Measurements from ENCODE around the gene TTC8.
A peak's percentile ranks its signal among the peaks of the same experiment; 100 is the strongest.
"Not testable (repeated sequence)": the region's sequence is repeated elsewhere in the genome, so short reads cannot be mapped to it uniquely, and the experiment has no call there.

The TTC8 gene

DNA sequence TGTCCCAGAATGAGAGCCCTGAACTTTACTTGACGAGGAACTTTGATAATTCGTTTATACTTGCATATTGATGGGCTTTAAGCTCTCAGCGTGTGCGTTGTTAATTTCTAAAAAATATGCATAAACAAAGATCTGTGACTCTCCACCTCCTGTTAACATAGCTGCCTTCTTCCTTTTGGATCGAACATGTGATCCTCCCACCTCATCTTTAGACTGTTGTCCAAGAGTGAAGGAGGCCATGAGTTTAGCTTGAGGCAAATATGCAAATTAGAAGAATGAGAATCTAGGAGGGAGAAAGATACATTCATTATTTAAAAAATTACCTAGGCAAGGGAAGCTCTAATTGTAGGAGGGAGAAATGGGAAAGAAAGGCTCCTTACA, 617 bp downstream of the TTC8 start:
- peak; percentile 40 for DNase-seq (ENCODE audit: low spot score)

GRCh38 chr14:88825503-88825902, 1.1 kb downstream of the TTC8 start:
- no peak for DNase-seq (ENCODE audit: low spot score)

DNA sequence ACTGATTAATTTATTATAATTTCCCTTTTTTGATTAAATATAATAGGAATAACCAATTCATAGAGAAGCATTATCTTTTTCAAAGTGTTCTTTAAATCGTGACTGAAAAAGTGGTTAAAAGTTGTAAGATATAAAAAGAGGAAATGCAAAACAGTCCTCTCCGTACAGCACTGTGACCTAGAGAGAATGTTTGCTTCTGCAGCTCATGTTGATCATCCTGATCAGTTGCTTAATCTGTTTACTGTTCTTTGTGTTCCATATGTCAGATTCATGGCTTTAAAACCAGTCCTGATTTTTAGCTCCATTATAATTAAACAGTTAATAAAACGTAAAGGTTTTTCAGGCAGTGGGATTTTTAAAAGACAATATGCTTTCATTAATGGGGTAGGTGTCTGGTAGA, 4.7 kb downstream of the TTC8 start:
- DNase-seq (ENCODE audit: low spot score): no peak

- DNase-seq (ENCODE audit: low spot score): no peak
Observed at GRCh38 chr14:88829685-88830302, 5.3 kb downstream of the TTC8 start.

GRCh38 chr14:88831284-88831683, 6.8 kb downstream of the TTC8 start:
- DNase-seq (ENCODE audit: low spot score): no peak

DNA sequence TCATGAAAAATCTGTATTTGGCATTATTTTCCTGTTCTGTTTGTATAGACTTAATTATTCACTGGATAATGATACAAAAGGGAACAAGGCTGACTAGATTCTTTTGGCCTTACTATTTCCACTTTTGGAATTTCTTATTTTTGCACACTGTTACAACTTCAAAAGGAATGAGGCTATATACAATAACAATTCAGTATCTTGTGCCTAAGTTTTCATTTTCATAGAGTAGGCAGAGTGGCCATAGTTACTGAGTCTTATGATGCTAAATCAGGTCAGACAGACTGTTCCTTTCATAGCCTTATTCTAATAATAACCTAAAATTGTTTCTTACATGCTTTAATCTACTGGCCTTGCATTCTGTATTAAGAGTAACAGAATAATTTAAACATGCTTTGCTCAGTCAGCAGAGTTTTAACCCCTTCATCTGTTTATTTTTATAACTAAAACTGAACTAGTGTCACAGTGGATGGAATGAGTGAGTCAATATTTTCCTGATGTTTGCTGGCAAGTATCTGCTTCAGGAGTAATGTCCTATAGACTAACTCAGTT, 10.5 kb downstream of the TTC8 start:
- DNase-seq (ENCODE audit: low spot score): peak; percentile 68

- no peak for DNase-seq (ENCODE audit: low spot score)
Observed at GRCh38 chr14:88835661-88836060, 11.2 kb downstream of the TTC8 start.

DNA sequence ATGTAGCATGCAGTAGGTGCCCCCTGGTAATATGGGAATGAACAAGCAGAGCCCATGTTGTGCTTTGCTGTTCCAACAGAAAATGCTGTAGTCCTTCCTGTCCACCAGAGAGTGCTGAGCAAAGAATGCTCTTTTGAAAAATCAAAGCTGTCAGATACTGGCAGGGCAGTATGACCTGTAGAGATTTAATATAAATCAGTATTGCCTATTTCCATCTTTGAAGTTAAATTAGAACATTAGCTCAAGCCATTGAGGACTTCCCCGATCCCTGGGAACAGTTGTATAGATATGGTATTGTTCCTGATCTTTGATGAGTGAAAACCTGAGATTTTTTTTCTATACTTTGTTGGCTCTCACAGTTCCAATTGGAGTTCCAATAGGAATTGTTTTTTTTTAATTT, 13.0 kb downstream of the TTC8 start:
- DNase-seq (ENCODE audit: low spot score): no peak

DNA sequence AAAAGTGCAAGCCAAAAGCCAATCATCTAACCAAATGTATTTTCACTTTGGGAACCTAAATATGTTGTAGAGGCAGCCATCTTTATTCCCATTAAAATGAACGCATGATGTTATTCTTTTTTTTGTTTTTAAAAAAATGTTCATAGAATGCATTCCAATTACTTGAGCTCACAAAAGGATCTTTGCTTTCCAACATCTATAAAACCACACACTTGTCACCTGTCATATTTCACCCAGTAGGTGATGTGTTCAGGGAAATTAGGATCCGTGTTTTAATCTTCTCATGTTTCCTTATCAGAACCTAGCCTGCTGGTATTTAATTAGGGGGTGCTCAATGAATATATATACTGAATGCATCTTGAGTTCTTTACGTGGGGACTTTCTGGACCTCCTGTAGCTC, 13.6 kb downstream of the TTC8 start:
- DNase-seq (ENCODE audit: low spot score): no peak

GRCh38 chr14:88840926-88841325, 16.5 kb downstream of the TTC8 start:
- no peak for DNase-seq (ENCODE audit: low spot score)

GRCh38 chr14:88841741-88842140, 17.3 kb downstream of the TTC8 start:
- no peak for DNase-seq (ENCODE audit: low spot score)

GRCh38 chr14:88842414-88842813, 18.0 kb downstream of the TTC8 start:
- DNase-seq (ENCODE audit: low spot score): no peak

DNA sequence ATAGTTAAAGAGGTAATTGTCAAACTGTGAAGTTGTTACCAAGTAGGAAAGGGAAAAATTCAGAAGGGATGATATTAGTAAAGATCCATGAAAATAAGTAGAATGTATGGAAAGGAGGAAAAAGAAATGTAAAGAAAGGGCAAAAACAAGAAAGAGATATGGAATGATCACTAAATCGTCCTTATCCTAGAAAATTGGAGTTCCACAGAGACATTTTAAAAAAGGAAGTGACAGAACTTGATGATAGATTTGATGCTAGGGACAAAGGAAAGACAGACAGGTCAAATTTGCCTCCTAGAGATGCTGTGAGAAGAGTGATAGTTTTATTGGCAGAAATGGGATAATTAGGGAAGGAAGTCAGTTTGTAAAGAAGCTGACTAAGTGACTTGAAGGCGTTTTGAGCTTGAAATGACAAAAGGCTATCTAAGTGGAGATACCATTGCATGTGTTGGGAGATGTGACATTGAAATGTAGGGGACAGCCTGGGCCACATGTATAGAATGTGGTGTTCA, 20.6 kb downstream of the TTC8 start:
- no peak for DNase-seq (ENCODE audit: low spot score)

DNA sequence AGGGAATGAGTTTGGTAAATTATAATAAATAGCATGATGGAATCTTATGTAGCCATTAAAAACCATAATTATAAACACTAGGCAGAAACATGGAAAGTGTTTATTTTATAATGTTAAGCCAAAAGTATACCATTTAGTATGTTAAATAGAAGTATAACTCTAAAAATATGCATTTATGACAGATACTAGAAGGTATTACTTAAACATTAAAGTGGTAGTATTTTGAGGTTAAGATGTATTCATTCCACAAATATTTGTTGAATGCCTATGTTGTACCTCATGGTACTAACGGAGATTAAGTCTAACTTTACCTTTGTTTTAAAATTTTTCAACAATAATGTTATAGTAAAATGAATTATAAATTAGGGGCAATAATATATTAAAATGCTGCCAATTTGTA, 24.1 kb downstream of the TTC8 start:
- DNase-seq (ENCODE audit: low spot score): no peak

- no peak for DNase-seq (ENCODE audit: low spot score)
Observed at GRCh38 chr14:88849716-88850115, 25.3 kb downstream of the TTC8 start.

- DNase-seq (ENCODE audit: low spot score): no peak
Observed at GRCh38 chr14:88851587-88851986, 27.1 kb downstream of the TTC8 start.

GRCh38 chr14:88852632-88853031, 28.2 kb downstream of the TTC8 start:
- DNase-seq (ENCODE audit: low spot score): no peak

DNA sequence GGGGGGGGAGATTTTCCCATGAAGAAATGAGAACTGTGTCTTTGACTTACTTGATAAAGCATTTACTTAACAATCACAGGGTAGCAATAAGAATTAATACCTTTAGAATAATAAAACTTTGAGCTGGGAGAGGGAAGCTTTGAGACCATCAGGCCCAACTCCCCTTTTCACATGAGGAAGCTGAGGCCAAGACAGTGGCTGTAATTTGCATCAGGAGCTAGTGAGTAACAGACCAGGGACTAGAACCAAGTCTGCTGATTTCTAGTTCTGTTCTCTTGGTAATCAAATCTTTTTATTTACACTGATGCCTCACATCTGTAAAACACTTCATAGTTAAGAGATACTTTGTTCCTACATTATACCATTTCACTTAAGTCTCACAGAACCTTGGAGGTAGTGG, 28.7 kb downstream of the TTC8 start:
- no peak for DNase-seq (ENCODE audit: low spot score)

DNA sequence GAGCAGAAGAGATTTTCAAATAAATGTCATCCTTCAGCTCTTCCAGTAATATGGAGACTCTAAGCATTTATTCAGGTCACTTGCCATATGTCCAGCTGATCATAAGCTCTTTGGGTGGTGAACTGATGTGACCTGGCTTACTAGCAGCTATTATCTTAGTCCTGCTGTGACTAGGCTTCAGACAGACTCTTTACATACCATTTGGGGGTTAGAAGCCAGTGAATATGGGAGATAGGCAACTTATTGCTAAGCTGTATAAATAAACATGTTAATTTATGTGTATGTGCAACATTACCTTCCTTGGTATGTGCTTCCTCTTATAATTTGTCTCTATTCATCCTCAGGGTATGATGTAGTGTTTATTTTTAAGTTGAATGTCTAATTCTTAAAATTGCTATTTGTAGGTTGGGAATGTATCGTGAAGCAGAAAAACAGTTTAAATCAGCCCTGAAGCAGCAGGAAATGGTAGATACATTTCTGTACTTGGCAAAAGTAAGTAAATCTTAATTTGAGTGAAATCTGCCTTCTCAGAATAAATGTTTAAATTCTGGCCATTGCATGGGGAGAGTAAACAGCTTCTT, 32.4 kb downstream of the TTC8 start:
- DNase-seq (ENCODE audit: low spot score): no peak

- not testable (repeated sequence) for DNase-seq (ENCODE audit: low spot score)
Observed at GRCh38 chr14:88857861-88858260, 33.4 kb downstream of the TTC8 start.

- DNase-seq (ENCODE audit: low spot score): not testable (repeated sequence)
Observed at GRCh38 chr14:88859118-88859517, 34.7 kb downstream of the TTC8 start.

DNA sequence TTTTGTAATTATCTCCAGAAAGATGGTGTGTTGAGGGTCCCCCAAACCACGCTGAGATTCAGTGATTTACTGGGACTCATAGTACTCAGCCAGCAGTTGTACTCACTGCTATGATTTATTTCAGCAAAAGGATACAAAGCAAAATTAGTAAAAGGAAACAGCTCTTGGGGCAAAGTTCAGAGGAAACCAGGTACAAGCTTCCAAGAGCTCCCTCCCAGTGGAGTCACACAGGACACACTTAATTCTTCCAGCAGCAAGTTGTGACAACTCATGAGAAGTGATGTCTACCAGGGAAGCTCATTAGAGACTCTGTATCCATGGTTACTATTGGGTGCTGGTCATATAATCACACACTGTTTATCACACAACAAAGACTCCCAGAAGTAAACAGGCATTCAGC, 38.7 kb downstream of the TTC8 start:
- no peak for DNase-seq (ENCODE audit: low spot score)

- DNase-seq (ENCODE audit: low spot score): no peak
Observed at GRCh38 chr14:88864198-88864597, 39.7 kb downstream of the TTC8 start.

DNA sequence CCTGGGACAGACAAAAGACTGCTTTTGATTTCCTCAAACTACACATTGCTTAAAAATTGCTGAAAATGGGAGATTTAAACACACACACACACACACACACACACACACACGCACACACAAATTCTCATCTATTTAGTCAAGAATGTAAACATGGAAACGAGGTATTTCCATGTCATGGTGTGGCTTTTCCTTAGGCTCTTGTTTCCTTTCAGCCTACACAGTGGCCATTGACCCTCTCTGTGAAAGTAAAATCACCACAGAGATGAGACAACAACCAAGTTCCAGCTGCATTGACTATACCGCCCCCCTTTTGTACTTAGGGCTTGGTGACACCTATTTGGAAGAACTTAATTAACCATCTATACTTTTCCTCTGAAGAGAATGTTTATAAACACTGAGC, 41.9 kb downstream of the TTC8 start:
- no peak for DNase-seq (ENCODE audit: low spot score)
